GM12872 (cell line): ENCODE results near the gene KLC3.

Experiments
- CTCF ChIP-seq: IDR thresholded peaks from 3 replicates; pipeline ENCODE4 v1.5.1; 2011; ENCODE audit warnings: low read depth, mild to moderate bottlenecking, low read length, moderate library complexity; ENCODE audit not compliant: insufficient read depth

KLC3 gene

GRCh38 chr19:45368737-45369340, 28.3 kb downstream of the KLC3 start:
- TF ChIP-seq CTCF = no peak

GRCh38 chr19:45370410-45371204, 30.1 kb downstream of the KLC3 start, which contains the start of gene ERCC2:
ERCC2 (minus strand) TSS chr19:45370573; CDS start chr19:45370540, 33 bp downstream.
- TF ChIP-seq CTCF = no peak

DNA sequence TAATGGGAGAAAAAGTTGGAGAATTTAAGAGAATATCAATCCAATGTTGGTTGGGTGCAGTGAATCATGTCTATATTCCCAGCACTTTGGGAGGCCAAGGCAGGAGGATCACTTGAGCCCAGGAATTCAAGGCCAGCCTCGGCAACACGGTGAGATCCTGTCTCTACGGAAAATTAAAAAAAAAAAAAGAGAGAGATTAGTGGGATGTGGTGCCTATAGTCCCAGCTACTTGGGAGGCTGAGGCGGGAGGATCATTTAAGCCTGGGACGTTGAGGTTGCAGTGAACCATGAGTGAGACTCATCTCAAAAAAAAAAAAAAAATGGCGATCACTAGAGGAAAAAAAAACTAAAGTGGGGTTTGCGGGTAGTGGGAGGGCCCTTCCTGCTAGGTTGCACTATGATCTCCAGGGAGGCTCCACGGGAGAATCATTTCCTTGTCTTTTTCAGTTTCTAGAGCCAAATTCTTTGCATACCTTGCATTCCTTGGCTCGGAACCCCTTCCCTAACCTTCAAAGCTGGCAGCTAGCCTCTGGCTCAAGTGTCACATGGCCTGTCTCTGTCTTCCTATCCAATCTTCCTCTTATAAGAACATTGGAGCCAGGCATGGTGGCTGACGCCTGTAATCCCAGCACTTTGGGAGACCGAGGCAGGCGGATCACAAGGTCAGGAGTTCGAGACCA, 35.6 kb downstream of the KLC3 start:
- no peak for TF ChIP-seq CTCF

DNA sequence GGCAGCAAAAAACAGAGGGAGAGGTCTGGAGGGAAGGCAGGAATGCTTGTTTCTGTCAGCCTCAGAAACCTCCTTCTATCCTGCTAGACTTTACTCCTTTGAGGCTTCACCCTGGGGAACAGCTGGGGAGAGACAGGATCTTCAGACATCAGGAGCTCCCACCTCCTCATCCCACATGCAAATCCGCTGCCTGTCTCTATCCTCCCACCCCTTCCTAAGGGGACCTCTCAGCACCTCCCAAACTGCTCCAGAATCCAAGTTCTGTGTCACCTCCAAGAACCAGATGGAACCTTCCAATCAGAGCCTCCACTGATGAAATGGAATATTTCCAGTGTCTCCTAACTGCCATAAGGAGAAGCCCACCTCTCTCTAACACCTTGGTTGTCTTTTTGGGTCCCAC, 39.6 kb downstream of the KLC3 start:
- TF ChIP-seq CTCF = no peak

GRCh38 chr19:45382426-45382825, 41.9 kb downstream of the KLC3 start:
- TF ChIP-seq CTCF = no peak

DNA sequence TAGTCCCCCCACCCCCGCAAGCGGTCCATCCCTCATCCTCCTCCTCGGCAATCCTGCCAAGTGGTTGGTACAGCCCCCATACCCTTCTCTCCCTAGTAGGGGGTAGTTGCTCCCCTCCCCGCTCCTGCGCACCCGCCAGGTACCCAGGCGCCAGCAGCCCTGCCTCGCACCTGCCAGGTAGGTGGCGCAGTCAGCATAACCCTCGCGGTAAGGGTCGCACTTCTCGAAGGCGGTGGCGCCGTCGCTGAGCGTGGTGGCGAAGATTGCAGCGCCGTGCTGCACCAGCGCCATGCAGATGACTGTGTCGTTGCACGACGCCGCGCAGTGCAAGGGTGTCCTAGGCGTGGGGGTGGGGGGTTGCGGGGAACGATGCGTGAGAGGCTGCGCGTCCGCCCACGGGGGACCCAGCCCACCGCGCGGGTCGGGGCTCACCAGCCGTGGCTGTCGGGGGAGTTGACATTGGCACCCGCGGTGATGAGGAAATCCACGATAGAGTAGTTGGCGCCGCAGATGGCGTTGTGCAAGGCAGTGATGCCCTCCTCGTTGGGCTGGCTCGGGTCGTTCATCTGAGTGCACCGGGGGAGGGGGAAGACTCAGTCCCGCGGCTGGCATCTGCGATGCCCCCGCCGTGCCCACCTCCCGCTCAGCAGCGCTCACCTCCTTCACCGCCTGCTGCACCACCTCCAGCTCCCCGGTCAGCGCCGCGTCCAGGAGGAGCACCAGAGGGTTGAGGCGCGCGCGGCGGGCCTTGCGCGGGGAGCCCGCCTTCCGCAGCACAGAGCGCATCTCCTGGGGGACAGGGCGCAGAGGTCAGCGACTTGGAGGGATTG, 45.1 kb downstream of the KLC3 start:
- no peak for TF ChIP-seq CTCF
